ENCODE results near the gene IL17RB.

Gene IL17RB

GRCh38 chr3:53842436-53843194, 3.8 kb upstream of the IL17RB start:
- H3K36me3 ChIP-seq: no peaks in the 10 kb centered on the region
- no peak for DNase-seq
- TF ChIP-seq CTCF (IDR thresholded peaks at IDR 0.05; ENCODE audit: low read depth, low read length): no peak
- H3K4me1 ChIP-seq: no peaks in the 10 kb centered on the region
- no peaks in the 10 kb centered on the region for H3K9me3 ChIP-seq
- no peak overlapping the region for H3K4me3 ChIP-seq (ENCODE audit: low read depth, low read length)
- peaks cover 21% of the 10 kb centered on the region for H3K27me3 ChIP-seq

GRCh38 chr3:53843195-53844177, 2.9 kb upstream of the IL17RB start:
- H3K4me1 ChIP-seq: no peaks in the 10 kb centered on the region
- no peaks in the 10 kb centered on the region for H3K36me3 ChIP-seq
- TF ChIP-seq CTCF (IDR thresholded peaks at IDR 0.05; ENCODE audit: low read depth, low read length): no peak
- H3K4me3 ChIP-seq (ENCODE audit: low read depth, low read length): no peak overlapping the region
- DNase-seq: no peak
- peaks cover 21% of the 10 kb centered on the region for H3K27me3 ChIP-seq
- no peaks in the 10 kb centered on the region for H3K9me3 ChIP-seq

- Histone ChIP-seq H3K36me3 (no peaks in the 10 kb centered on the region), H3K27me3 (peaks cover 21% of the 10 kb centered on the region), H3K4me1 (no peaks in the 10 kb centered on the region), H3K4me3 (ENCODE audit: low read depth, low read length) (no peak overlapping the region), H3K9me3 (no peaks in the 10 kb centered on the region)
- no peak for TF ChIP-seq CTCF (IDR thresholded peaks at IDR 0.05; ENCODE audit: low read depth, low read length)
- no peak for DNase-seq
Measured at GRCh38 chr3:53844262-53845102, 1.9 kb upstream of the IL17RB start.

GRCh38 chr3:53845103-53845880, 1.1 kb upstream of the IL17RB start:
- Histone ChIP-seq H3K4me3 (ENCODE audit: low read depth, low read length) (no peak overlapping the region), H3K9me3 (no peaks in the 10 kb centered on the region), H3K4me1 (no peaks in the 10 kb centered on the region), H3K27me3 (peaks cover 21% of the 10 kb centered on the region), H3K36me3 (no peaks in the 10 kb centered on the region)
- DNase-seq: no peak
- TF ChIP-seq CTCF (IDR thresholded peaks at IDR 0.05; ENCODE audit: low read depth, low read length): no peak

- TF ChIP-seq CTCF (IDR thresholded peaks at IDR 0.05; ENCODE audit: low read depth, low read length): no peak
- H3K36me3 ChIP-seq: no peaks in the 10 kb centered on the region
- no peak for DNase-seq
Measured at GRCh38 chr3:53845881-53846133, 561 bp upstream of the IL17RB start.

More at GRCh38 chr3:53845881-53846133, 561 bp upstream of the IL17RB start:
- H3K9me3 ChIP-seq: no peaks in the 10 kb centered on the region
- H3K4me1 ChIP-seq: no peaks in the 10 kb centered on the region
- no peak overlapping the region for H3K4me3 ChIP-seq (ENCODE audit: low read depth, low read length)
- H3K27me3 ChIP-seq: peaks cover 21% of the 10 kb centered on the region

All from BE2C (cell line).